Measurements from ENCODE around the gene STPG2. TPM values are rescaled to one million over a fixed set of nuclear protein-coding genes. Genes with fewer than 3 reads are reported as not detected.

Gene STPG2
- total RNA-seq, 1 experiment from 2014 or later = 0.20 TPM

GRCh38 chr4:97593248-97593647 is 550.0 kb downstream of the STPG2 start:
- WGBS (ENCODE audit: extremely low coverage, insufficient read length, low lambda C conversion rate) = no CpG with 5 or more reads among the region's 9 CpGs
- H2BK15ac ChIP-seq (ENCODE audit: low read depth, low read length) = no peak overlapping the region
- H3K4me1 ChIP-seq (ENCODE audit: insufficient read depth, low read length) = no peaks in the 10 kb centered on the region
- H3K9ac ChIP-seq (ENCODE audit: extremely low read depth, insufficient read length, low read length) = no peak overlapping the region
- H3K4me1 Mint-ChIP-seq = no peaks in the 10 kb centered on the region
- no peaks in the 10 kb centered on the region for H3K27me3 ChIP-seq (ENCODE audit: insufficient read depth, low read length)
- H3K9me3 ChIP-seq (ENCODE audit: control insufficient read depth, low read depth, low read length) = no peaks in the 10 kb centered on the region
- H3K27ac Mint-ChIP-seq = no peak overlapping the region; a peak in 1 of 7 replicates
- no peak overlapping the region for H4K8ac ChIP-seq (replicated peaks; ENCODE audit: insufficient read length, low read depth, low read length)
- H2BK12ac ChIP-seq (ENCODE audit: insufficient read length, low read depth, low read length) = no peak overlapping the region
- no peaks in the 10 kb centered on the region for H4K20me1 ChIP-seq (ENCODE audit: control insufficient read depth, insufficient read depth, insufficient read length)
- H3K79me1 ChIP-seq (ENCODE audit: insufficient read depth, low read depth, low read length, poor library complexity, severe bottlenecking) = no peaks in the 10 kb centered on the region
- no peaks in the 10 kb centered on the region for H3K23me2 ChIP-seq (ENCODE audit: insufficient read length, low read depth, low read length, poor library complexity, severe bottlenecking)
- no peak overlapping the region for H2BK20ac ChIP-seq (ENCODE audit: low read depth, low read length, poor library complexity, severe bottlenecking)
- no peak for DNase-seq
- H3T11ph ChIP-seq (ENCODE audit: low read length) = no peak overlapping the region
- H4K5ac ChIP-seq (ENCODE audit: insufficient read length, low read depth, low read length) = no peak overlapping the region
- no peak overlapping the region for H2AK5ac ChIP-seq (ENCODE audit: insufficient read length, low read length)
- peaks cover 3 to 5% of the 10 kb centered on the region in 2 experiments; a peak in 4 of 5 replicates for H3K9me3 Mint-ChIP-seq
- no peak overlapping the region for H3K4me2 ChIP-seq (ENCODE audit: insufficient read depth, insufficient read length, low read length)
- H3K79me2 ChIP-seq (ENCODE audit: insufficient read depth, low read length) = no peaks in the 10 kb centered on the region
- H2BK120ac ChIP-seq (ENCODE audit: low read depth, low read length, poor library complexity, severe bottlenecking) = no peak overlapping the region
- no peak overlapping the region for H3K27ac ChIP-seq (ENCODE audit: insufficient read length, low read depth, low read length)
- H2AFZ ChIP-seq (ENCODE audit: low read length) = no peak overlapping the region
- no peak overlapping the region for H2BK5ac ChIP-seq (ENCODE audit: insufficient read length, low read length)
- no peak overlapping the region for H3K4ac ChIP-seq (ENCODE audit: low read depth, low read length)
- peaks cover 0 to 5% (median 0%) of the 10 kb centered on the region in 3 experiments; a peak in 1 of 7 replicates for H3K36me3 Mint-ChIP-seq (ENCODE audit: insufficient read depth in 1 of 3, low read depth in 3 of 3)
- no peak overlapping the region for H3K56ac ChIP-seq (ENCODE audit: insufficient read length, low read depth, low read length)
- H3K14ac ChIP-seq (ENCODE audit: insufficient read depth, low read length) = no peak overlapping the region
- no peak for TF ChIP-seq CTCF (conservative IDR thresholded peaks at IDR 0.05)
- no peak overlapping the region for H3K23ac ChIP-seq (ENCODE audit: insufficient read length, low read depth, low read length)
- H3K18ac ChIP-seq (ENCODE audit: insufficient read length, low read depth, low read length) = no peak overlapping the region
- H3K4me3 Mint-ChIP-seq = no peak overlapping the region
- no peak overlapping the region for H4K91ac ChIP-seq (ENCODE audit: insufficient read length, low read depth, low read length)
- H3K27me3 Mint-ChIP-seq (ENCODE audit: low read depth) = peaks cover 1% of the 10 kb centered on the region; the same call in 1 of the 2 replicates

All from H9 (cell line).